CD4-positive, alpha-beta memory T cell (primary cell): ENCODE measurements around the gene KLRC3. TPM values are rescaled to one million over a fixed set of nuclear protein-coding genes. Genes with fewer than 3 reads are reported as not detected.
"Not testable (repeated sequence)": the region's sequence is repeated elsewhere in the genome, so short reads cannot be mapped to it uniquely, and the experiment has no call there.

Experiments used
- CTCF ChIA-PET: fragments of 350-600 bp; sonication (Branson Sonifier 250); formaldehyde crosslinking; loops from one replicate; lab custom pipeline; 2021; ENCODE audit warnings: inconsistent platforms; ENCODE audit not compliant: partially characterized antibody; lab: Charles Lee
- POLR2A ChIA-PET: fragments of 350-600 bp; sonication (Branson Sonifier 250); formaldehyde crosslinking; loops from one replicate; lab custom pipeline; 2021; ENCODE audit not compliant: partially characterized antibody; lab: Charles Lee
- DNase-seq, 5 donors: peaks; one replicate each; pipeline versions ENCODE4 v3.0.0 to v3.0.0-alpha.2; 2020 to 2022; ENCODE audit warnings: mixed read lengths in 1 of 5
- H3K27ac ChIP-seq: one replicate; pipeline ENCODE4 v1.7.0; 2013; ENCODE audit warnings: low read depth, low read length
- H3K27me3 ChIP-seq: 2 replicates; pipeline ENCODE4 v1.7.0; 2013; ENCODE audit warnings: mild to moderate bottlenecking, low read length, moderate library complexity; ENCODE audit not compliant: insufficient read depth
- H3K36me3 ChIP-seq: 2 replicates; pipeline ENCODE4 v1.7.0; 2013; ENCODE audit warnings: mild to moderate bottlenecking, low read length, moderate library complexity; ENCODE audit not compliant: insufficient read depth
- H3K4me1 ChIP-seq: 2 replicates; pipeline ENCODE4 v1.7.0; 2013; ENCODE audit warnings: mild to moderate bottlenecking, low read length, moderate library complexity; ENCODE audit not compliant: insufficient read depth
- H3K4me3 ChIP-seq, 2 donors: one replicate each; pipeline ENCODE4 v1.7.0; 2013; ENCODE audit warnings: low read length in 2 of 2, mild to moderate bottlenecking in 1 of 2
- H3K9me3 ChIP-seq, 2 donors: one replicate each; pipeline ENCODE4 v1.7.0; 2013; ENCODE audit warnings: low read length in 2 of 2, control low read depth in 1 of 2; ENCODE audit not compliant: control insufficient read depth in 1 of 2
- H3K27ac Mint-ChIP-seq, 7 donors: one replicate each; pipeline ENCODE4 v1.8.0; 2020 to 2021; ENCODE audit warnings: mixed read lengths in 7 of 7, mild to moderate bottlenecking in 6 of 7, inconsistent platforms in 3 of 7, moderate library complexity in 3 of 7
- H3K27me3 Mint-ChIP-seq, 2 donors: one replicate each; pipeline ENCODE4 v1.8.0; 2020 to 2021; ENCODE audit warnings: mixed read lengths in 2 of 2
- H3K36me3 Mint-ChIP-seq, 2 donors: one replicate each; pipeline ENCODE4 v1.8.0; 2020 to 2021; ENCODE audit warnings: mixed read lengths in 2 of 2, inconsistent platforms in 1 of 2, mild to moderate bottlenecking in 1 of 2
- H3K4me1 Mint-ChIP-seq, 4 donors: one replicate each; pipeline ENCODE4 v1.8.0; 2020 to 2021; ENCODE audit warnings: mixed read lengths in 4 of 4, mild to moderate bottlenecking in 1 of 4
- H3K4me3 Mint-ChIP-seq, 8 donors: one replicate each; pipeline ENCODE4 v1.8.0; 2020 to 2021; ENCODE audit warnings: mixed read lengths in 8 of 8, mild to moderate bottlenecking in 7 of 8, moderate library complexity in 6 of 8, inconsistent platforms in 3 of 8
- H3K9me3 Mint-ChIP-seq, 8 donors: one replicate each; pipeline ENCODE4 v1.8.0; 2020 to 2021; ENCODE audit warnings: mixed read lengths in 8 of 8, mild to moderate bottlenecking in 5 of 8, inconsistent platforms in 3 of 8, moderate library complexity in 1 of 8
- intact Hi-C: fragments of 100-400 bp; cut with micrococcal nuclease; formaldehyde crosslinking; loops from one replicate; pipeline ENCODE4 v1.15.1; 2023
- polyA plus RNA-seq, 2 donors: library from polyadenylated mRNA; unstranded; fragments of 300-500 nt; fragmentation: Illumina TruSeq; gene quantifications; one replicate each; pipeline ENCODE4 v1.2.3, GENCODE V29; 2021
- total RNA-seq, 2 experiments: library from RNA; stranded (reverse); gene quantifications; one replicate each; pipeline ENCODE4 v1.2.3, GENCODE V29; 2021

The KLRC3 gene
- total and polyA plus RNA-seq, 4 experiments from 2014 or later: not detected

GRCh38 chr12:10384191-10384590 lies 36.2 kb downstream of the KLRC3 start:
- H3K9me3 Mint-ChIP-seq: peaks cover 0 to 4% (median 0%) of the 10 kb centered on the region in 8 donors
- POLR2A ChIA-PET: no interaction called here
- no peak overlapping the region for H3K27ac ChIP-seq

GRCh38 chr12:10381928-10382628 lies 38.3 kb downstream of the KLRC3 start:
- H3K4me3 Mint-ChIP-seq: no peak overlapping the region
- H3K9me3 Mint-ChIP-seq: peaks cover 0 to 4% (median 0%) of the 10 kb centered on the region in 8 donors
- ChIA-PET CTCF (interaction anchor here (0.6 kb wide), 1 partner anchor 52 kb away, joined by 3 read pairs; no protein-coding TSS in a partner anchor), POLR2A (no interaction called here)
- Histone ChIP-seq H3K36me3 (no peaks in the 10 kb centered on the region), H3K9me3 (no peaks in the 10 kb centered on the region), H3K27ac (no peak overlapping the region), H3K4me1 (no peaks in the 10 kb centered on the region), H3K4me3 (no peak overlapping the region), H3K27me3 (peaks cover 5% of the 10 kb centered on the region)
- DNase-seq: no peak
- H3K4me1 Mint-ChIP-seq: no peaks in the 10 kb centered on the region
- intact Hi-C loops: no loop called here
- H3K36me3 Mint-ChIP-seq: no peaks in the 10 kb centered on the region
- H3K27ac Mint-ChIP-seq: peak overlapping the region in 1 of 7 donors; percentile 57
- peaks cover 8 to 9% of the 10 kb centered on the region in 2 donors for H3K27me3 Mint-ChIP-seq

More at GRCh38 chr12:10384191-10384590, 36.2 kb downstream of the KLRC3 start:
- H3K36me3 Mint-ChIP-seq: no peaks in the 10 kb centered on the region
- H3K27ac Mint-ChIP-seq: no peak overlapping the region
- no peak for DNase-seq
- Histone ChIP-seq H3K36me3 (no peaks in the 10 kb centered on the region), H3K4me1 (no peaks in the 10 kb centered on the region), H3K27me3 (peaks cover 5% of the 10 kb centered on the region), H3K4me3 (no peak overlapping the region), H3K9me3 (no peaks in the 10 kb centered on the region)
- H3K4me3 Mint-ChIP-seq: no peak overlapping the region
- CTCF ChIA-PET: no interaction called here
- intact Hi-C loops: no loop called here
- peaks cover 9 to 16% of the 10 kb centered on the region in 2 donors for H3K27me3 Mint-ChIP-seq
- H3K4me1 Mint-ChIP-seq: no peaks in the 10 kb centered on the region

- intact Hi-C loops, H3K4me3 Mint-ChIP-seq, H3K27ac Mint-ChIP-seq, H3K4me1 ChIP-seq, H3K27me3 ChIP-seq, H3K27me3 Mint-ChIP-seq, H3K9me3 Mint-ChIP-seq, H3K36me3 Mint-ChIP-seq, H3K27ac ChIP-seq, CTCF ChIA-PET, H3K4me1 Mint-ChIP-seq, POLR2A ChIA-PET, H3K4me3 ChIP-seq, H3K9me3 ChIP-seq, H3K36me3 ChIP-seq, DNase-seq: not testable (repeated sequence)
These were observed 41.7 kb downstream of the KLRC3 start for GRCh38 chr12:10378737-10379136.

- peaks cover 0 to 5% (median 4%) of the 10 kb centered on the region in 4 donors for H3K4me1 Mint-ChIP-seq
- H3K27me3 Mint-ChIP-seq: peaks cover 3 to 9% of the 10 kb centered on the region in 2 donors
- peaks cover 0 to 3% (median 0%) of the 10 kb centered on the region in 8 donors for H3K9me3 Mint-ChIP-seq
- peaks cover 0 to 4% of the 10 kb centered on the region in 2 donors for H3K36me3 Mint-ChIP-seq
- H3K4me3 Mint-ChIP-seq: no peak overlapping the region
- POLR2A ChIA-PET: no interaction called here
- CTCF ChIA-PET: no interaction called here
- Histone ChIP-seq H3K9me3 (no peaks in the 10 kb centered on the region), H3K36me3 (no peaks in the 10 kb centered on the region), H3K4me1 (no peaks in the 10 kb centered on the region), H3K4me3 (no peak overlapping the region), H3K27me3 (no peaks in the 10 kb centered on the region), H3K27ac (no peak overlapping the region)
- no peak for DNase-seq
- no peak overlapping the region for H3K27ac Mint-ChIP-seq
- intact Hi-C loops: no loop called here
These were observed 45.8 kb downstream of the KLRC3 start for GRCh38 chr12:10374624-10375018.

GRCh38 chr12:10372559-10372958 lies 47.8 kb downstream of the KLRC3 start:
- Mint-ChIP-seq H3K4me1 (peaks cover 0 to 5% (median 4%) of the 10 kb centered on the region in 4 donors), H3K27ac (no peak overlapping the region), H3K36me3 (peaks cover 0 to 4% of the 10 kb centered on the region in 2 donors), H3K27me3 (peaks cover 6 to 7% of the 10 kb centered on the region in 2 donors), H3K4me3 (no peak overlapping the region), H3K9me3 (peaks cover 0 to 8% (median under 1%) of the 10 kb centered on the region in 8 donors)
- ChIA-PET POLR2A (no interaction called here), CTCF (no interaction called here)
- no peak for DNase-seq
- H3K27ac ChIP-seq: no peak overlapping the region
- H3K27me3 ChIP-seq: no peaks in the 10 kb centered on the region
- intact Hi-C loops: no loop called here
- H3K4me1 ChIP-seq: no peaks in the 10 kb centered on the region
- H3K4me3 ChIP-seq: no peak overlapping the region
- no peaks in the 10 kb centered on the region for H3K9me3 ChIP-seq
- H3K36me3 ChIP-seq: no peaks in the 10 kb centered on the region

GRCh38 chr12:10371893-10372535 lies 48.4 kb downstream of the KLRC3 start:
- DNase-seq, H3K4me1 Mint-ChIP-seq, POLR2A ChIA-PET, CTCF ChIA-PET, H3K9me3 ChIP-seq, H3K27me3 Mint-ChIP-seq, H3K4me1 ChIP-seq, H3K27ac Mint-ChIP-seq, intact Hi-C loops, H3K27ac ChIP-seq, H3K4me3 ChIP-seq, H3K4me3 Mint-ChIP-seq, H3K36me3 ChIP-seq, H3K9me3 Mint-ChIP-seq, H3K36me3 Mint-ChIP-seq, H3K27me3 ChIP-seq: not testable (repeated sequence)

- DNase-seq: no peak
- H3K4me1 Mint-ChIP-seq: peaks cover 0 to 5% (median 4%) of the 10 kb centered on the region in 4 donors
- Histone ChIP-seq H3K27me3 (no peaks in the 10 kb centered on the region), H3K27ac (no peak overlapping the region), H3K4me1 (peaks cover 10% of the 10 kb centered on the region), H3K36me3 (no peaks in the 10 kb centered on the region), H3K9me3 (no peaks in the 10 kb centered on the region), H3K4me3 (no peak overlapping the region)
- POLR2A ChIA-PET: no interaction called here
- peaks cover 6 to 7% of the 10 kb centered on the region in 2 donors for H3K27me3 Mint-ChIP-seq
- H3K27ac Mint-ChIP-seq: peak overlapping the region in 1 of 7 donors; percentile 62
- H3K4me3 Mint-ChIP-seq: no peak overlapping the region
- intact Hi-C loops: no loop called here
- CTCF ChIA-PET: no interaction called here
- peaks cover 0 to 5% (median 0%) of the 10 kb centered on the region in 8 donors for H3K9me3 Mint-ChIP-seq
- no peaks in the 10 kb centered on the region for H3K36me3 Mint-ChIP-seq
These were observed 50.6 kb downstream of the KLRC3 start for GRCh38 chr12:10369557-10370415.
